HG03025 (cell line): ENCODE measurements around the gene PLEKHD1.
"Not testable (repeated sequence)": the region's sequence is repeated elsewhere in the genome, so short reads cannot be mapped to it uniquely, and the experiment has no call there.

Experiments
- ATAC-seq: cut with Tn5 transposase; IDR thresholded peaks from one replicate; pipeline ENCODE4 v1.9.1; 2021; ENCODE audit warnings: mild to moderate bottlenecking, moderate library complexity; ENCODE audit not compliant: unreplicated experiment, low FRiP score

The PLEKHD1 gene

GRCh38 chr14:69484444-69485314 lies at the start of gene PLEKHD1:
PLEKHD1 (plus strand) TSS chr14:69484728; CDS start chr14:69484966, 238 bp downstream.
- no peak for ATAC-seq

GRCh38 chr14:69439521-69440270 lies 44.8 kb upstream of the PLEKHD1 start:
- no peak for ATAC-seq

- ATAC-seq, result no peak
These were observed 42.6 kb upstream of the PLEKHD1 start for GRCh38 chr14:69441948-69442347.

DNA sequence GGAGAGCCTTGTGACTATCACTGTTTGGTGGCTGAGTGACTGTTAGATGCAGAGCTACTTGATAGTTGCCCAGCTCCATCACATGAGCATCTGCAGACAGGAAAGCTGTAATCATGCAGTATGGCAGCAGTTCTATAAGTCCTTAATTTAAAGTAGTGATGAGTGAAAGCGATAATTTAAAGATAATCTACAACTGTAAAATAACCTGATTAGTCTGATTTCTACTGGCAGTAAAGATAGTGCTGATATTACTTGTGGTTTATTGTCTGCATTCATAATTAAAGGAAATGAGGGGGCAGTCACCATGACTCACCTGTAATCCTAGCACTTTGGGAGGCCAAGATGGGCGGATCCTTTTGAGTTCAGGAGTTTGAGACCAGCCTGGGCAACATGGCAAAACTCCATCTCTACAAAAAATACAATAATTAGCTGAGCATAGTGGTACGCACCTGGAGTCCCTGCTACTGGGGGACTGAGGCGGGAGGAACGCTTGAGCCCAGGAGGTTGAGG lies 41.2 kb upstream of the PLEKHD1 start:
- ATAC-seq, result no peak

- no peak for ATAC-seq
These were observed 35.3 kb upstream of the PLEKHD1 start for GRCh38 chr14:69449216-69449615.

DNA sequence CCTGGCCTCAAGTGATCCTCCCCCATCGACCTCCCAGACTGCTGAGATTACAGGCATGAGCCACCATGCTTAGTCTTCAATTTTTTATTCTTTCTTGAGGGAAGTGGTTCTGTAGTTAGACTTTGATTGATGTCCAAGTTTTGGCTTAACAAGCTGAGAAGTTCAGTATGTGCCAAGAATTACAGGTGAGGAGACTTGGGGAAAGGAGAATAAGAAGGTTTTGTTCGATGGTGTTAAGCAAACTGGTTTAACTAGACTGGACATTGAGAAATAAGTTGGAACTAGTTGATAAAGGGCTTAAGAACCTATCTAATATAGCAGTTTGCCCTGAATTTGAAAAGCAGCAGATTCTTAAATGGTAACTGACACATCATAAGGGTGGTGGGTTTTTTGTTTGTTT lies 32.6 kb upstream of the PLEKHD1 start:
- no peak for ATAC-seq

DNA sequence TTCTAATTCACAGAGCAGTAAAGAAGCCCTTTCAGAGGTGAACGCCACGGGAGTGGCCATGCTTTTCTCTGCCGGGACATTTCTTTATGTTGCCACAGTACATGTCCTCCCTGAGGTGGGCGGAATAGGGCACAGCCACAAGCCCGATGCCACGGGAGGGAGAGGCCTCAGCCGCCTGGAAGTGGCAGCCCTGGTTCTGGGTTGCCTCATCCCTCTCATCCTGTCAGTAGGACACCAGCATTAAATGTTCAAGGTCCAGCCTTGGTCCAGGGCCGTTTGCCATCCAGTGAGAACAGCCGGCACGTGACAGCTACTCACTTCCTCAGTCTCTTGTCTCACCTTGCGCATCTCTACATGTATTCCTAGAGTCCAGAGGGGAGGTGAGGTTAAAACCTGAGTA lies 26.2 kb upstream of the PLEKHD1 start:
- ATAC-seq, result no peak

- no peak for ATAC-seq
These were observed 25.4 kb upstream of the PLEKHD1 start for GRCh38 chr14:69459122-69459521.

DNA sequence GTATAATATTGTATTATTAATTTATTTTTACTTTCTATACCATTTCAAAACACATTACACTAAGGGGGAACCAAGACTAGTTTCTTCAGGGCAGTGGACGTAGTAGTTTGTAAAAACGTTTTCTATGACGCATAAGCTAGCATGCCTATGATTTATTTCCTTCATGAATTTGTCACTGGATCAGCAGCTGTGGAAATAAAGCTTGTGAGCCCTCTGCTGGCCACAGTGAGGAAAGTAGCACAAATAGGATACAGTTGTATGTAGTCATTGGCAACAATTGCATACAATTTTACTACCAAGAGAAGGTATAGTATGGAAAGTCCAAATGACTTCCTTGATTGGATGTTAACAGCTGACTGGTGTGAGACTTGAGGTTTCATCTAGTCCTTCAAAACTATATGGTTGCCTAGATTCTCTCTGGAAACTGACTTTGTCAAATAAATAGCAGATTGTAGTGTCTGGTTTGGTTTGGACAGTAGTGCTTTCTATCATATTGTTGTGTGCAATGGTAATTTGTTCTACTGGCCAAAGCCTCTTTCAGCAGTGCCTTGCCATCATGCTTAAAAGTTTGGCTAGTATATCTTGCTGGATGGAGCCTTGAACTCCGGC lies 24.3 kb upstream of the PLEKHD1 start:
- ATAC-seq, result no peak

- no peak for ATAC-seq
These were observed 20.1 kb upstream of the PLEKHD1 start for GRCh38 chr14:69464379-69464778.

GRCh38 chr14:69464829-69465228 lies 19.7 kb upstream of the PLEKHD1 start:
- ATAC-seq, result no peak

DNA sequence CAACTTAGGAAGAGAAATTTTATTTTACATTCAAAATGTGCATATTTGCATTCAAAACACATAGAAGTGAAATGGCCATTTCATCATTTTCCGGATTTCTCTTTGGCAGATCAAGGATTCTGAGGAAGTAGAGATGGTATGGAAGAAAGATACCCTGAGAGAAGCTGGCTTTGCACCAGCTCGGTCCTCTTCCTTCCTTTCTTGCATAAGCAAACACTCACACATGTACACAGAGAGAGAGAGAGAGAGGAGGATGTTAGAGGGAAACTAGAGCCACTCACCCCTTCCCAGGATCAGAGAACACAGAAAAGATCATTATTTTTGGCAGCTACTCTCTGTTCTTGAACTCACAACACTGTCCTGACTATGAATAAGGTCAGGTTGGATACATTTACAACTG lies 15.6 kb upstream of the PLEKHD1 start:
- no peak for ATAC-seq

- no peak for ATAC-seq
These were observed 13.1 kb upstream of the PLEKHD1 start for GRCh38 chr14:69471436-69471835.

- ATAC-seq, result no peak
These were observed 12.6 kb upstream of the PLEKHD1 start for GRCh38 chr14:69471916-69472315.

DNA sequence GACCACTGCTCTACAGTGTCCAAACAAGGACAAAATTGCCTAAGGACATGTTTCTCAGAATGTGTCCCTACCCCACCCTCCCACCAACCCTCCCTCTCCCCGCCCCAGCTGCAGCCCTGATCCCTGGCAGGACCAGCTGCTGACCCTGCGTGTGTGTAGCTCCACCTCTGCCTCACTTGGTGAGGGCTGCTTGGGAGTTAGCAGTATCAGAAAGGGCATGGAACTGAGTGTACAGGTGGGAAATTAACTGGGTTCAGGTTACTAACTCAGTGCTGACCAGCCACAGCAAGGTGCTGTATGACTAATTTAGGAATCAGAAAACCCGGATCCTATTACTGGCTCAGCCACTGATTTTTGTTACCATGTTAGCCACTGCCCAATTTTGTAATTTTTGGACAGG lies 11.3 kb upstream of the PLEKHD1 start:
- ATAC-seq, result no peak

DNA sequence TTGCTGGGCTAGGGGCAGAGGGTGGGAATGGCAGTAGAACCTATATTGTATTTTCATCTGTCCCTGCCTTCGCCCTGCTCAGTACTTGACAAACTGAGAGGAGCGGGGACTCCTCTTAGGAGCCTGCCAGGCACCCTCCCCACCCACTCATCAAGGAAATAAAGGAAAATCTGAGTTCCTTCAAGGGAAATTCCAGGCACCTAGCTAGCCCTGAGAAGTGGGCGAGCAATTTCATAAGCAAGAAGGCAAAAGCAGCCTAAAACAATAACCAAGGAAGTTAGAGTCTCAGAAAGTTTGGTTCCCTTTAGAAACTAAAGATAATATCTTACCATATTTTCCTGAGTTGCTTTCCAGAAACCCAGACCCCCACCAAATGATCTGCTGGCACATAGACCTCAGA lies 10.6 kb upstream of the PLEKHD1 start:
- no peak for ATAC-seq

- no peak for ATAC-seq
These were observed 9.2 kb upstream of the PLEKHD1 start for GRCh38 chr14:69475194-69475818.

DNA sequence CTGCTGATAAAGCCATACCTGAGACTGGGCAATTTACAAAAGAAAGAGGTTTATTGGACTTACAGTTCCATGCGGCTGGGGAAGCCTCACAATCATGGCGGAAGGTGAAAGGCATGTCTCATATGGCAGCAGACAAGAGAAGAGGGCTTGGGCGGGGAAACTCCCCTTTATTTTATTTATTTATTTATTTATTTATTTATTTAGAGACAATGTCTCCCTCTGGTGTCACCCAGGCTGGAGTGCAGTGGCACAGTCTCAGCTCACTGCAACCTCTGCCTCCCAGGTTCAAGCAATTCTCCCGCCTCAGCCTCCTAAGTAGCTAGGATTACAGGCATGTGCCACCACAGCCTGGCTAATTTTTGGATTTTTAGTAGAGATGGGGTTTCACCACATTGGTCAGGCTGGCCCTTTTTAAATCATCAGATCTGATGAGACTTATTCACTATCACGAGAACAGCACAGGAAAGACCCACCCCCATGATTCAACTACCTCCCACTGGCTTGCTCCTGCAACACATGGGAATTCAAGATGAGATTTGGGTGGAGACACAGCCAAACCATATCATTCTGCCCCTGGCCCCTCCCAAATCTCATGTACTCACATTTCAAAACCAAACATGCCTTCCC lies 7.6 kb upstream of the PLEKHD1 start:
- not testable (repeated sequence) for ATAC-seq

- not testable (repeated sequence) for ATAC-seq
These were observed 6.5 kb upstream of the PLEKHD1 start for GRCh38 chr14:69478055-69478454.

GRCh38 chr14:69479696-69480095 lies 4.8 kb upstream of the PLEKHD1 start:
- ATAC-seq, result no peak
